Thyroid gland (tissue), 4 donors: Measurements from ENCODE around the gene SPECC1.

Experiments used
- CTCF ChIP-seq, 6 experiments: fragments of 200-600 bp in 3 of 6; fragments of 450-650 bp in 3 of 6; sonication (generic) in 3 of 6; IDR thresholded peaks; one replicate each; pipeline ENCODE4 v1.5.1; 2016 to 2019; ENCODE audit warnings: antibody characterized with exemption in 6 of 6, mild to moderate bottlenecking in 2 of 6, inconsistent platforms in 1 of 6, moderate library complexity in 1 of 6
- POLR2A ChIP-seq, 2 donors: fragments of 450-650 bp; IDR thresholded peaks; one replicate each; pipeline ENCODE4 v1.6.1; 2017; ENCODE audit warnings: antibody characterized with exemption in 2 of 2, mild to moderate bottlenecking in 2 of 2, moderate library complexity in 1 of 2

- TF ChIP-seq CTCF (IDR thresholded peaks at IDR 0.05) (no peak), POLR2A (IDR thresholded peaks at IDR 0.05) (no peak)
Measured at GRCh38 chr17:20128036-20128667, 119.0 kb downstream of the SPECC1 start.
